ENCODE results near the gene SYT6. TPM values are rescaled to one million over a fixed set of nuclear protein-coding genes. Genes with fewer than 3 reads are reported as not detected.

The SYT6 gene
- 0.16 TPM for polyA plus RNA-seq (2013, experiment 1 of 2; ENCODE audit: insufficient read length)
- polyA plus RNA-seq (2013, experiment 2 of 2; ENCODE audit: insufficient read length) = 0.23 TPM

GRCh38 chr1:114153261-114154145 is at the start of gene SYT6:
SYT6 (minus strand) TSS chr1:114153869; CDS start chr1:114153772, 97 bp downstream.
- DNase-seq = no peak

GRCh38 chr1:114201486-114201885 is 47.8 kb upstream of the SYT6 start:
- no peak for DNase-seq

- DNase-seq = no peak
These were observed 45.4 kb upstream of the SYT6 start for GRCh38 chr1:114199017-114199594.

GRCh38 chr1:114196992-114197907 is 43.6 kb upstream of the SYT6 start:
- no peak for DNase-seq

- DNase-seq = no peak
These were observed 42.1 kb upstream of the SYT6 start for GRCh38 chr1:114195819-114196218.

GRCh38 chr1:114192328-114192727 is 38.7 kb upstream of the SYT6 start:
- no peak for DNase-seq

GRCh38 chr1:114189398-114189797 is 35.7 kb upstream of the SYT6 start:
- DNase-seq = no peak

GRCh38 chr1:114181356-114181755 is 27.7 kb upstream of the SYT6 start:
- DNase-seq = no peak

- DNase-seq = no peak
These were observed 27.1 kb upstream of the SYT6 start for GRCh38 chr1:114180742-114181141.

- no peak for DNase-seq
These were observed 25.3 kb upstream of the SYT6 start for GRCh38 chr1:114178936-114179335.

GRCh38 chr1:114177282-114177681 is 23.6 kb upstream of the SYT6 start:
- DNase-seq = no peak

- no peak for DNase-seq
These were observed 22.7 kb upstream of the SYT6 start for GRCh38 chr1:114176366-114176765.

- no peak for DNase-seq
These were observed 20.0 kb upstream of the SYT6 start for GRCh38 chr1:114173680-114174079.

GRCh38 chr1:114169509-114169908 is 15.8 kb upstream of the SYT6 start:
- DNase-seq = no peak

GRCh38 chr1:114167226-114167625 is 13.6 kb upstream of the SYT6 start:
- no peak for DNase-seq

- DNase-seq = no peak
These were observed 11.3 kb upstream of the SYT6 start for GRCh38 chr1:114164840-114165543.

- no peak for DNase-seq
These were observed 6.3 kb upstream of the SYT6 start for GRCh38 chr1:114159941-114160340.

- no peak for DNase-seq
These were observed 3.6 kb upstream of the SYT6 start for GRCh38 chr1:114157275-114157660.

GRCh38 chr1:114156538-114157274 is 3.0 kb upstream of the SYT6 start:
- DNase-seq = no peak

- no peak for DNase-seq
These were observed 2.0 kb upstream of the SYT6 start for GRCh38 chr1:114155706-114156105.

- peak; percentile 32 for DNase-seq
These were observed 1.3 kb upstream of the SYT6 start for GRCh38 chr1:114154963-114155322.

Measured in fibroblast of skin of scalp (primary cell).